ENCODE results near the gene DNAAF1.
"Not testable (repeated sequence)": the region's sequence is repeated elsewhere in the genome, so short reads cannot be mapped to it uniquely, and the experiment has no call there.

The DNAAF1 gene

DNA sequence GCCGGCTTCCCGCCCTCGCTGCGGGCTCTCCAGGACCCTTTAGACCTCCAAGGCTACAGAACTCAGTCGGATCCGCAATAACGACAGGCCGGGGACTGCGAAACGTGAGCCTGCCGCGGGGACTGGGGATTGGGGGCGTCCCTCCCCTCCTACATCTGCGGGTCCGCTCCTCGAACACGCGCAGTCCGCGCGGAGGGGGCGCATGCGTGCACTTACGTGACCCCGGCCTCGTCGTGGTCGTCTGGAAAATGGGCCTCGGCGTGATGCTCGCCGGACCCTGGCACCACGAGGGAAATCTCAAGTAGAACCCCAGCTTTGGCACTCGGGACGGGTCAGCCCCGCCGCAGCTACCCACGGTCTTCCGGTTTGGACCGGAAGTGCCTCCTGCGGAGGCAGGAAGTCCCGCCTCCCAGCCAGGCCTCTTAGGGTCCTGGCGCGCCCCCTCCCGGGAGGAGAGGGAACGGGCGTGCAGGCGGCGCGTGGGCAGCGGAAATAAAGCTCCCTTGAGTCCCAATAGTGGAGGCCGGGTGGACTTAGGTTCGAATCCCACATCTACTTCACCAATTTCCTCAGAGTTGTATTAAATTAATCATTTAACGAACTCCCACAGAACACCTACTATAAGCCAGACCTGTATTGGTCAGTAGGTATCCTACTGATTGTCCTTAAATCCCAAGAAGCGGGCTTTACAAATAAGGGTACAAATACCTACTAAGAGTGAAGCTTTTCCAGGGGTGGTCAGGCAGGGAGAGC lies 41.8 kb downstream of the DNAAF1 start, which contains the start of gene TAF1C:
Gene TAF1C (minus strand): TSS at position 373 of the 753 bp plus-strand sequence. CDS start 2,069 bp downstream, outside the sequence.
- DNase-seq = no peak

DNA sequence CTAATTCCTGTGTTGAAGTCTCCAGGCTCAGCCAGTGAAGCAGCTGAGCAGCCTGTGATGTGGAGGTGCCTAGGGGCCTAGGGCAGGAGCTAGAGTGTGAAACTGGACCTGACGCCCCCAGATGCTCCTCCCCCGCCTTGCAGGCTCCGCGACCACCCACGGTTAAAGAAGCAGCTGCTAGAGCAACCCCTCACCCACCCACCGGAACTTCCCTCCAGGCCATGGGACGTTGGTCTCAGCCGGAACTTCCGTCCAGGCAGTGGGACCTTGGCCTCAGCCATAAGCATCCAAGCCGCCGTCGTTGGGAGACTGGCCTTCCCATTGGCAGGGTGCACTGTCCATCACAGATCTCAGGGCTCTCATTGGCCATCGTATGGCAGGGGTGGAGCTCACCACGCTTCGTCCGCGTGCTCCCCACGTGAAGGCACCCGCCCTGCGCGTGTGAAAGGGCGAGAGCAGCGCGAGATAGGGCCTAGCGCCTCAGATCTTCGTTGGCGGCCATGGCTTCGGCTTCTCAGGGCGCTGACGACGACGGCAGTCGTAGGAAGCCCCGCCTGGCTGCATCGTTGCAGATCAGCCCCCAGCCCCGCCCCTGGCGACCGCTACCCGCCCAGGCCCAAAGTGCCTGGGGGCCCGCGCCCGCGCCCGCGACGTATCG lies 45.8 kb downstream of the DNAAF1 start, which contains the start of gene ADAD2:
Gene ADAD2 (plus strand): TSS at position 427 of the 658 bp plus-strand sequence. CDS start 74 bp downstream, at position 501.
- DNase-seq = no peak

DNA sequence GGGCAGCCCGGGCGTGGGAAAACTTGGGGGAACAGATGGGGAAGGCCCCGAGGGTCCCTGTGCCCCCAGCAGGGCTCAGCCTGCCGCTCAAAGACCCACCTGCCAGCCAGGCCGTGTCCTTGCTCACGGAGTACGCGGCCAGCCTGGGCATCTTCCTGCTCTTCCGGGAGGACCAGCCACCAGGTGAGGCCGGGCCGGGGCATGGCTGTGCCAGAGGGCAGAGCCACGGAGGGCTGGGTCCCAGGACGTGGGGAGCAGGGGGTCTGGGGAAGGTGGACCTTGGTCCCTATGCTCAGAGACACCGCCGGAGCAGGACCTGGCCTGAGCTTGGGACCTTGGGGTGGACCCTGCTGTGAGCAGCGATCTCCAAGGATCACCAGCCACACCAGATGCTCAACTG lies 46.4 kb downstream of the DNAAF1 start:
- no peak for DNase-seq

DNA sequence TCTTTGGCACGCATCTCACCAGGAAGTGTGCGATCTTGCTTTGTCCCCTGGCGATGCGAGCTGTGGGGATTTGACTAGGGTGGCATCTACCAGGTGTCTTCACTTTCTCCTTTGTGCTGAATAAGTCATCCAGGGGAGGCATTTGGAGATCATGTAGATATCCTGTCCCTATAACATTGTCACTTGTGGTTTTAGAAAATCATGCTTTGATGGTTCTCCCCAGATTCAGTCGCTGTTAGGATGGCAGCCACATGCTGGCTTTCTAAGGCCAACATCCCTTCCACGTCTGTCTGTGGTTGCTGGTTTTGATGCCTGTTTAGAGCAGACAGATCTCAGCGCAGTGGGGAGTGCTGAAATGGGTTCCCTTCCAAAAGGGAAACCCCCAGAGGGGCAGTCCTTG lies 48.4 kb downstream of the DNAAF1 start:
- no peak for DNase-seq

DNA sequence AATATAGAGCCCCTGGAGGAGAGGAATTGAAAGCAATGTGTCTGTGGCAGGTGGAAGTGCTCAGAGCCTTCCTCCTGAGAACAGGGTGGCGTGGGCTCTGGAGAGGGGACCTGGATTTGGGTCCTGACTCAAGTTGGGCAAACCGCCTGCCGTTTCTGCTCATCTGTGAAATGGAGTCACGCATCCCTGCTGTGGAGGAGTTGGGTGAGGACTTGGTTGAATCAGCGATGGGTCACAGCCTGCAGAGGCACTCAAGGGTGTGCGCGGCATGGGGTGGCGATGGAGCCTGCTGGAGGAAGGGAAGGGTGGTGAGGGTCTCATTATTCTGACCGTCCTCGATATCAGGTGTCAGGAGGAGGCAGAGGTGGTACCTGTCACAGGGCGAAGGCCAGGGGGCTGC lies 48.9 kb downstream of the DNAAF1 start:
- DNase-seq = no peak

DNA sequence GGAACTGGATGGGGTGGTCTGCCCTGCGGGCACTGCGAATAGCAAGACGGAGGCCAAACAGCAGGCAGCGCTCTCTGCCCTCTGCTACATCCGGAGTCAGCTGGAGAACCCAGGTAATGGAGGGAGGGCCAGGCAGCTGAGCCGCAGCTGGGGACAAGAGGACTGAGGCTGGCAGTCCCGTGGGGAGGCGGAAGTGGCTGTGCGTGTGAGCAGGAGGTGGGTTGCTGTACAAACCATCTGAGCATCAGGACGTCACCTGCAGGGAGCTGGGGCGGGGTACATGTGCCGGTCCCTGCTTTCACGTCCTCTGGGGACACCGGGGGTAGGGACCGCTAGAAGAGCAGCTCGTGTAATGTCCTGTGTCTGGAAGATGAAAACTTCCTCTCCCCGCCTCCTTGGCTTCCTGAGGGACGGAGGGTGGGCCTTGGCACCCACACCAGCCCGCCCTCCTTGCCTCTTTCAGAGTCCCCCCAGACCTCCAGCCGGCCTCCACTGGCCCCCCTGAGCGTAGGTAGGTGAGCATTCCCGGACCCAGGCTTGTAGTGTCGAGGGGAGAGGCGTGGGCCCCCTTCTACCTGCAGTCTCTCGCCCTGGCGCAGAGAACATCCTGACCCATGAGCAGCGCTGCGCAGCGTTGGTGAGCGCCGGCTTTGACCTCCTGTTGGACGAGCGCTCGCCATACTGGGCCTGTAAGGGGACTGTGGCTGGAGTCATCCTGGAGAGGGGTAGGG lies 49.5 kb downstream of the DNAAF1 start:
- DNase-seq = peak; percentile 35

DNA sequence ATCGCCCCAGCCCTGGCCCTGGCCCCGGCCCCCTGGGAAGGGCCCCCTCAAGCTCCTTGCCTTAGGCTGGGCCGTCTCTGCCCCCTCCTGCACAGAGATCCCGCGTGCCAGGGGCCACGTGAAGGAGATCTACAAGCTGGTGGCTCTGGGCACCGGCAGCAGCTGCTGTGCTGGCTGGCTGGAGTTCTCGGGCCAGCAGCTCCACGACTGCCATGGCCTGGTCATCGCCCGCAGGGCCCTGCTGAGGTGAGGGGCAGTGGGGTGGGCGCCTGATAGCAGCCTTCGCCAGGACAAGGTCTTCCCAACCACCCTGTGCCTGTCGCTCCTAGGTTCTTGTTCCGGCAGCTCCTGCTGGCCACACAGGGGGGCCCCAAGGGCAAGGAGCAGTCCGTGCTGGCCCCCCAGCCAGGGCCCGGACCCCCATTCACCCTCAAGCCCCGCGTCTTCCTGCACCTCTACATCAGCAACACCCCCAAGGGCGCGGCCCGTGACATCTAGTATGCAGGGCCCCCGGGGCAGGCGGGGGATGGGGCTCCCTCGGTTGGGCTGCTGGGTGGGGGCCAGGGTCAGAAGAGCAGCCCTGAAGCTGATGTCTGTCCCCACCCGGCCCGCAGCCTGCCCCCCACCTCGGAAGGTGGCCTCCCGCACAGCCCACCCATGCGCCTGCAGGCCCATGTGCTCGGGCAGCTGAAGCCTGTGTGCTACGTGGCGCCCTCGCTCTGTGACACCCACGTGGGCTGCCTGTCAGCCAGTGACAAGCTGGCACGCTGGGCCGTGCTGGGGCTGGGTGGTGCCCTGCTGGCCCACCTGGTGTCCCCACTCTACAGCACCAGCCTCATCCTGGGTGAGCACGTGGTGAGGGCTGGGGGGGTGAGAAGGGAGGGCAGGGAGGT lies 50.3 kb downstream of the DNAAF1 start:
- no peak for DNase-seq

DNA sequence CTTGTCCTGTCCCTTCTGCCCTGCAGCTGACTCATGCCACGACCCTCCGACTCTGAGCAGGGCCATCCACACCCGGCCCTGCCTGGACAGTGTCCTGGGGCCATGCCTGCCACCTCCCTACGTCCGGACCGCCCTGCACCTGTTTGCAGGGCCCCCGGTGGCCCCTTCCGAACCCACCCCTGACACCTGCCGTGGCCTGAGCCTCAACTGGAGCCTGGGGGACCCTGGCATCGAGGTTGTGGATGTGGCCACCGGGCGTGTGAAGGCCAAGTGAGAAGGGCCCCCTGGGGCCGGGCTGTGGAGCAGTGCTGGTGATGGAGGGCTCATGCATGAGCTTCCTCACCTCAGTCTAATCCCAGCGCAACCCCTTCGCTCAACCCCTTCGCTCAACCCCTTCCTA lies 51.0 kb downstream of the DNAAF1 start:
- no peak for DNase-seq

DNA sequence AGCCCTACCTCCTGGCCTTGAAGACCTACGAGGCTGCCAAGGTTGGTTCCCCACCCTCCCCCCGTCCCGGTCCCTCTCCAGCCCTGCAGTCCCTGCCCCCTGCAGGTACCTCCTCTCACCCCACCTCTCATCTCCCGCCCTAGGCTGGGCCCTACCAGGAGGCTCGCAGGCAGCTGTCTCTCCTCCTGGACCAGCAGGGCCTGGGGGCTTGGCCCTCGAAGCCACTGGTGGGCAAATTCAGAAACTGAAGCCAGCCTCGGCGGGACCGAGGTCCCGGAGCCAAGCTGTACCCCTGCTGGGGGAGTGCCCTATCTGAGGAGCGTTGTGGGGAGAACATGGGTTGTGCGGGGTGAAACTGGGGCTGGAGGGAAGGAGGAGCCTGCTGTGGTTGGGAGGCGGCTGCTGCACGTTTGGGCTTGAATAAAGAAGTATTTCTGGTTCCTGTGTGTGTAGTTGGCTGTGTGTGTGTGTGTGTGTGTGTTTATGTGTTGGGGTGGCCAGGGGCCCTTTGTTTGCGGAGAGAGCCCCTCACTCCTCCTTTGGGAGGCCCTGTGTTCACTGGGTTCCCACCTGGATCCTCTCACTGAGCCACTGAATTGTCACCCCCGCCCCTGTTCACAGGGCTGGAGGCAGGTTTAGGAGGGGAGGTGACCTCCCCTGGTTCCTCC lies 51.8 kb downstream of the DNAAF1 start:
- DNase-seq = no peak

DNA sequence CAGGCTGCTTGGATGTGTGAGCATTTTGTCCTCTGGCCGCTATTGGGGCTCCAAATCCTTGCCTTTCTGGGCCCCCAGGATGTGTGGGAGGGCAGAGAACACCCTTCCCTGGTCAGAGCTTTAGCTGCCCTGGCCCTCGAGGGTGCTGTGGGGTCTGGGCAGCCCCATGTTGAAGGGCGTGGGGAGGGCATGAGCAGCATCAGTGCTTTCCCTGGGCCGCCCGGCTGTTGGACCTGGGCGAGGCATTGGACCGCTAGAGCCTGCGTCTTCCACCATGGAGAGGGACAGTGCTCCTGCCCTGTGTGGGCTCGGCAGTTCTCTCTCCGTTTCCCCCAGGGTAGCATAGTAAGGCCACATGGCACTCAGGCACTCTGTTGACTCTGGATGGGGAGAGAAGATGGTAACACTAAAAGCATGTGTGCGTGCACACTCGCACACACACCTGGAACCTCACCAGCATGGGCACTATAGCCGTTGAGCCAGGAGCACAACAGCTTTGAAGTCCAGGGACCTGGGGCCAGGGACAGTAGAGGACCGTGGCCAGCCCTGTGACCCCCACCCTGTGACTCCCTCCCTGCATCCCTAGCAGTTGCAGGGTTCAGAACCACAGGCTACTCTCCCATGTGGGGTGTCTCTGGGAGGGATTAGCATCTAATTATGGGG lies 52.5 kb downstream of the DNAAF1 start:
- no peak for DNase-seq

DNA sequence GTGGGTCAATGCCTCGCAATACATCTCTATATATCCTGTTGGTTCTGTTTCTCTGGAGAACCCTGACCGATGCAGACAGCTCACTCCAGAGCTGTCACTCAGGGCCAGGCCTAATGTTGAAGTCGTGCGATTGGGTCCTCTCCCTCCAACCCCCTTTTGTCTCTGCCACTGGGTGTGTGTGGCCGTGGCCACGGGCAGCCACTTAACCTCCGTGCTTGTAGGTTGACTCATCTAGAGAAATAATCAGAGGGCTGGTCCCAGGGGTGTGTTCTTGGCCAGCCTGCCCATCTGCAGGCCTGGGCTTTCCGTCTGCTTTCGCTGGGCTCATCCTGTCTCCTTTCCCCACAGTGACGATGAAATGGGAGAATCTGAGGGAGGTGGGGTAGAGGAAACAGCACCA lies 53.3 kb downstream of the DNAAF1 start:
- DNase-seq = no peak

DNA sequence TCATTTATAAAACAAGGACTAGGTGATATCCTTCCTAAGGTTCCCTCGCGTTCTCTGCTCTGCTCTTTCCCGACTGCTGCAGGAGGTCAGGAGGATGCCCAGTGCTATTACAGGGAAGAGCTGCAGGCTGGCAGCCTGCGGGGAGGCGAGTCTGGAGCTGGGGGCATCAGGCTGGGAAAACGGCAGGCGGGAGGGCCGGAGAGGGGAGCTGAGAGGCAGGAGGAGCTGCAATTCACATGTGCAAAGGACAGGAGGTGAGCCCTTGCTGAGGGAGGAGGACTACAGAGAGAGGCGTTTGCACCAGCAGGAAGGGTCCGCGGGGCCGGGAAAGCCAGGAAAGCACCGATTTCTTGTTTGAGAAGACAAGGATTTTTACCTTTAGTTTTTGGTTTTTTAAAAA lies 54.0 kb downstream of the DNAAF1 start:
- DNase-seq = no peak

DNA sequence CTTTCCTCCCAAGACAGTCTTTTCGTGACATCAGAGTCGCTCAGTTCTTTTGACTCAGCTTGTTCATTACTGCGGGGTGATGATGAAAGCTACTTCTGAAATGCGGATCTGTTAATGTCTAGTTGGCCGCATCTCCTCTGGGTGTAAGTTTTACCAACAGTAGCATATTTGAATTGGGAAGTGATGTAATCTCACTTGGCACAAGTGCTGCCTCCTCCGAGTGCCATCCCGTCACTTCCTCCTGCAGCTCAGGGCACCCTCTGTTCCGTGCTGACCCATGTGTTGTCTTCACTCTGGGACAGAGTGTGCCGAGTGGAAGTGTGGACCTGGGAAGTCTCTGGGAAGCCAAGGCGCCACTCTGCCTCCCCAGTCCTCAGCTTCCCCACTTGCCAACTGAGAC lies 54.8 kb downstream of the DNAAF1 start:
- DNase-seq = no peak

DNA sequence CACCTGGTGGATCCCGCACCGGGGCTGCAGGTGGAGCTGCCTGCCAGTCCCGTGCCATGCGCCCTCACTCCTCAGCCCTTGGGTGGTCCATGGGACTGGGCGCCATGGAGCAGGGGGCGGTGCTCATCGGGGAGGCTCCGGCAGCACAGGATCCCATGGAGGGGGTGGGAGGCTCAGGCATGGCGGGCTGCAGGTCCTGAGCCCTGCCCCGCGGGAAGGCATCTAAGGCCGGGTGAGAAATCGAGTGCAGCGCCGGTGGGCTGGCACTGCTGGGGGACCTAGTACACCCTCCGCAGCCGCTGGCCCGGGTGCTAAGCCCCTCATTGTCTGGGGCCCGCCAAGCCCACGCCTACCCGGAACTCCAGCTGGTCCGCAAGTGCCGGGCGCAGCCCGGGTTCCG lies 59.4 kb downstream of the DNAAF1 start:
- not testable (repeated sequence) for DNase-seq

DNA sequence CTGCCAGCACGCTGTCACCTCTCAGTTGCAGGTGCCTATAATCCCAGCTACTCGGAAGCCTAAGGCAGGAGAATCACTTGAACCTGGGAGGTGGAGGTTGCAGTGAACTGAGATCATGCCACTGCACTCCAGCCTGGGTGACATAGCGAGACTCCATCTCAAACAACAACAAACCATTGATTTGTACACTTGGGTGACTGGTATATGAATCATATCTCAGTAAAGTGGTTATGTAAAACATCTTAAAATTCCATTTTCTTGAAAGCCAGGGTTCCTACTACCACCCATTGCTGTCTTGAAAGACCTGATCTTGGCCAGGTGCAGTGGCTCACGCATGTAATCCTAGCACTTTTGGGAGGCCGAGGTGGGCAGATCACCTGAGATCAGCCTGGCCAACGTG lies 60.0 kb downstream of the DNAAF1 start:
- not testable (repeated sequence) for DNase-seq

DNA sequence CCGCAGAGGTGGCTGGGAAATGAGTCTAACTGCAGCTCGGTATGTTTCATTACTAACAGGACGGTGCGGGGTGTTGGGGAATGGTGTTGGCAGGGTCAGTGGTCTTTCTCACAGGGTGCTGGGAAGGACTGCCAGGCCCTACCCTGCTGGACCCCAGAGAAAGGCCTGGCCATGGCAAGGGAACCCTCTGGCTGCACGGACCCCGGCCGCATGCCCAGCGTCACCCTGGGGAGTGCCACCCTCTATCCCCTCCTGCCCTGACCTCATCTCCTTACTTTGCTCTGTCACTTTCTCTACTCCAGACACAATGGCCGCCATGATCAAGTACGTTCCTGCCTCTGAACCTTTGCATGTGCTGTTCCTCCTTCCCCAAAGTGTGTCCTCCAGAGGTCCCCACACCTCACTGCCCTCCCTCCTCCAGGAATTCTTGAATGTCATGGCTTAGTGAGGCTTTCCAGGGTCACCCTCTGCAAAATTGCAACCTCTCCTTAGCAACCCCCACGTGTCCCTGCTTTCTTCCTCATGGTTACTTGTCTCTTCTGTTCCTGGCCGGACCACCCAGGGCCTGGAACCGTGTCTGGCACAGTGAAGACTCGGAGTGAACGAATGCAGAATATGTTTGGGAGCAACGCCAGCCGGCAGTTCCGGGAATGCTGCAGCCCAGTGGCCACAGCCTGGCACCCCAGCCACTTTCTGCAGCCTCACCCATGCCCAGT lies 61.0 kb downstream of the DNAAF1 start:
- no peak for DNase-seq

DNA sequence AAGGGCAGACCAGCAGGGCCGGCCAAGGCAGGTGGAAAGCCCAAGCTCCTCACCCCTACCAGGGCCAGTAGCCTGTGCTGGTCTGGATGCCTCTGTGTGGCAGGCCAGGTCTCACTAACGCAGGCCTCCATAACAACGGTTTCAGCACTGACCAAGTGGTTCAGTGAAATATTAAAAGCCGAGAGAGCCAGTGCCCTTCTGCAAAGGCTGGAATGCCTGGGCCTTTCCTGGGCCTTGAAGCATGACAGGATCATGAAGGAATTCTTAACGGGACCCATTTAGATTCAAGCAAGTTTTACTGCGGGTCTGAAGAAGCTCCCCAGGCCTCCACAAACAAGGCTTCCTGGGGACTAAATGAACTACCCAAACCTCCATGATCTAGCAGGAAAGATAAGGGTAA lies 62.1 kb downstream of the DNAAF1 start:
- no peak for DNase-seq

DNA sequence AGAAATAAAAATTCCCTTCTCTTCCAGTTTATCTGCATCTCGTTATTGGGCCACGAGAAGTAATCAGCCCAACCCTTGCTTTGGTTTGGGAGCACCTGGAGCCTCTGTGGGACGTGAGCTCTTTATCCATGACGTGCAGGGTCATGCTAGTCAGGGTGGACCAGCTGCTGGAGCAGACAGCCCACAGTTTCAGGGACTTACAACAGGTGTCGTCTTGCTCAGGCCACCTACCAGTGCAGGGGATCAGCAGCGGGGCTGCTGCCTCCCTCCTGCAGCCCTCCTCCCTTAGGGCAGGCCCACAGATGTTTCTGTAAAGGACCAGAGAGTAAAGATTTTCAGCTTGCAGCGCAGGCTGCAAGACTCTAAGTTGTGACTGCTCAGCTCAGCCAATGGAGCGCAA lies 62.8 kb downstream of the DNAAF1 start:
- no peak for DNase-seq

DNA sequence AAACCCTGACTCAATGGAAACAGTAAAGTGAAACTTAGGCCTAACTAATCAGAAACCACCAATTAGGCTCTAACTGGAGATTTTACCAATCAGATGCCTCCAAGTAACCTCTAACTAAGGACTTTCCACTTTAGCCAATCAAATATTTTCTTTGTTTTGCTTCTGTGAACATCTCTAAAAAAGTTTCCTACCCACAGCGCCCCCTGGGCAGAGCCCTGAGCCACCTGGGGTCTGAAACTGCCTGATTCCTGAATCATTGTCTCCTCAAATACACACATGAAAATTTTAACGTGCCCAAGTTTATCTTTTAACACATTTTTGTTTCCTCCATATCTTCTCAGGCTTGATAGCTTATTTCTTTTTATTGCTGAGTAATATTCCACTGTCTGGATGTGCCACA lies 64.9 kb downstream of the DNAAF1 start:
- DNase-seq = no peak

DNA sequence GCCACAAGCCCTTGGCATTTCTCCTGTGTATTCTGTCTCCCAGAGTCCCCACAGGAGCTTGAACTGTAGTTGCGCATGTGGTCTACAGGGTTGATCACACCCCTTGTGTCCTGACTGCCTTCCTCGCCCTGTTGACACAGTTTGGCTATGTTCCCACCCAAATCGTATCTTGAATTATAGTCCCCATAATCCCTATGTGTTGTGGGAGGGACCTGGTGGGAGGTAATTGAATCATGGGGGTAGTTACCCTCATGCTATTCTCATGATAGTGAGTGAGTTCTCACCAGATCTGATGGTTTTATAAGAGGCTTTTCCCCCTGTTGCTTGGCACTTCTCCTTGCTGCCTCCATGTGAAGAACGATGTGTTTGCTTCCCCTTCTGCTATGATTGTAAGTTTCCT lies 67.0 kb downstream of the DNAAF1 start:
- DNase-seq = no peak

DNA sequence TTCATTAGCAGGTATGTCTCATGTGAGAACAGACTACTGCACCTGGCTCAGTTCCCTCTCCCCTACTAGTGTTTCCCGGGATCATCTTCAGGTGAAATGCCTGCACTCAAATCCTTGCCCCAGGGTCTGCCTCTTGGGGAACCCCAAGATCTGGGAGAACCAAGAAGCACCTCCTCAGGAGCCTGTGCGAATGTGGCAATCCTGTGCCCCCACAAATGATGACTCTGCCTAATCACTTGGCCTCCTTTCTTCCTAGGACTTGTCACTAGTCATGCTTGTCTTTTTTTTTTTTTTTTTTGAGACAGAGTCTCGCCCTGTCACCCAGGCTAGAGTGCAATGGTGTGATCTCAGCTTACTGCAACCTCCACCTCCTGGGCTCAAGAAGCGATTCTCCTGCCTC lies 67.5 kb downstream of the DNAAF1 start:
- DNase-seq = no peak
